HG03025 (cell line): Measurements from ENCODE around the gene THSD8.

Experiments
- ATAC-seq: cut with Tn5 transposase; IDR thresholded peaks from one replicate; pipeline ENCODE4 v1.9.1; 2021; ENCODE audit warnings: mild to moderate bottlenecking, moderate library complexity; ENCODE audit not compliant: unreplicated experiment, low FRiP score

Gene THSD8

GRCh38 chr19:12801466-12802266, at the start of gene THSD8, which contains the start of gene PRDX2:
Gene THSD8, plus strand, starts transcription at chr19:12802069. Its CDS starts 3 bp downstream, at chr19:12802072.
Gene PRDX2, minus strand, starts transcription at chr19:12801800. Its CDS starts 539 bp downstream, at chr19:12801261.
- no peak for ATAC-seq

GRCh38 chr19:12754465-12755196, 47.2 kb upstream of the THSD8 start:
- no peak for ATAC-seq

GRCh38 chr19:12756150-12756883, 45.6 kb upstream of the THSD8 start:
- ATAC-seq = no peak

GRCh38 chr19:12757544-12758274, 44.2 kb upstream of the THSD8 start:
- ATAC-seq = no peak

- no peak for ATAC-seq
Measured at GRCh38 chr19:12759686-12760085, 42.2 kb upstream of the THSD8 start.

GRCh38 chr19:12763100-12763499, 38.8 kb upstream of the THSD8 start:
- ATAC-seq = no peak

- ATAC-seq = no peak
Measured at GRCh38 chr19:12764698-12765097, 37.2 kb upstream of the THSD8 start.

GRCh38 chr19:12766051-12766521, 35.8 kb upstream of the THSD8 start:
- no peak for ATAC-seq

GRCh38 chr19:12767150-12767549, 34.7 kb upstream of the THSD8 start:
- no peak for ATAC-seq

- no peak for ATAC-seq
Measured at GRCh38 chr19:12767666-12768065, 34.2 kb upstream of the THSD8 start.

- no peak for ATAC-seq
Measured at GRCh38 chr19:12769689-12770088, 32.2 kb upstream of the THSD8 start.

- no peak for ATAC-seq
Measured at GRCh38 chr19:12770922-12771321, 30.9 kb upstream of the THSD8 start.

GRCh38 chr19:12772323-12772722, 29.5 kb upstream of the THSD8 start:
- ATAC-seq = no peak

GRCh38 chr19:12773571-12773970, 28.3 kb upstream of the THSD8 start:
- no peak for ATAC-seq

- no peak for ATAC-seq
Measured at GRCh38 chr19:12774588-12775555, 27.0 kb upstream of the THSD8 start, which contains the start of gene HOOK2. Gene HOOK2, minus strand, starts transcription at chr19:12775552. Its CDS starts 103 bp downstream, at chr19:12775449.

- ATAC-seq = no peak
Measured at GRCh38 chr19:12777217-12778016, 24.5 kb upstream of the THSD8 start.

- no peak for ATAC-seq
Measured at GRCh38 chr19:12778017-12778904, 23.6 kb upstream of the THSD8 start.
